GM12873 (cell line): Measurements from ENCODE around the gene NTRK3.

ENCODE experiments used
- CTCF ChIP-seq: IDR thresholded peaks from 2 replicates; pipeline ENCODE4 v1.5.1; 2012; ENCODE audit warnings: low read depth, mild to moderate bottlenecking, moderate library complexity, low read length, control low read depth; ENCODE audit not compliant: insufficient read depth; ENCODE audit errors: missing control alignments

The NTRK3 gene

GRCh38 chr15:87985451-87985850, 271.1 kb downstream of the NTRK3 start:
- no peak for TF ChIP-seq CTCF

GRCh38 chr15:87981969-87982368, 274.6 kb downstream of the NTRK3 start:
- TF ChIP-seq CTCF: no peak

GRCh38 chr15:87977907-87978306, 278.6 kb downstream of the NTRK3 start:
- no peak for TF ChIP-seq CTCF

GRCh38 chr15:87976552-87976951, 280.0 kb downstream of the NTRK3 start:
- TF ChIP-seq CTCF: no peak

- TF ChIP-seq CTCF: no peak
Measured at GRCh38 chr15:87973501-87974215, 282.9 kb downstream of the NTRK3 start.

GRCh38 chr15:87971076-87971475, 285.5 kb downstream of the NTRK3 start:
- no peak for TF ChIP-seq CTCF

GRCh38 chr15:87967951-87968350, 288.6 kb downstream of the NTRK3 start:
- TF ChIP-seq CTCF: no peak
